ENCODE measurements around the gene SLC35F1. TPM values are rescaled to one million over a fixed set of nuclear protein-coding genes. Genes with fewer than 3 reads are reported as not detected.

Gene SLC35F1
- total RNA-seq, 4 donors from 2014 or later, result 5.4 to 8.1 (median 6.5) TPM

GRCh38 chr6:117928833-117929232 lies 21.8 kb downstream of the SLC35F1 start:
- WGBS, result 82% methylated on average over 4 of the region's 4 CpGs
- TF ChIP-seq CTCF (IDR thresholded peaks at IDR 0.05) (no peak), EP300 (IDR thresholded peaks at IDR 0.05) (no peak), POLR2A (IDR thresholded peaks at IDR 0.05; ENCODE audit: low read depth) (no peak), POLR2AphosphoS5 (IDR thresholded peaks at IDR 0.05) (no peak)
- DNase-seq (ENCODE audit: extremely low spot score), result no peak
- Histone ChIP-seq H3K9me3 (peaks cover 0 to 11% (median 2%) of the 10 kb centered on the region in 4 donors), H3K4me1 (no peaks in the 10 kb centered on the region), H3K27me3 (no peaks in the 10 kb centered on the region), H3K27ac (replicated peaks in 1 of 4) (no peak overlapping the region), H3K4me3 (no peak overlapping the region), H3K36me3 (no peaks in the 10 kb centered on the region)
- intact Hi-C loops (cut with DNase I), result no loop called here

- TF ChIP-seq POLR2A (IDR thresholded peaks at IDR 0.05; ENCODE audit: low read depth) (no peak), CTCF (IDR thresholded peaks at IDR 0.05) (no peak), EP300 (IDR thresholded peaks at IDR 0.05) (no peak), POLR2AphosphoS5 (IDR thresholded peaks at IDR 0.05) (no peak)
- no peaks in the 10 kb centered on the region for H3K36me3 ChIP-seq
- no peaks in the 10 kb centered on the region for H3K27me3 ChIP-seq
- no peak overlapping the region for H3K4me3 ChIP-seq
- H3K27ac ChIP-seq (replicated peaks in 1 of 4), result no peak overlapping the region
- intact Hi-C loops (cut with DNase I), result no loop called here
- H3K9me3 ChIP-seq, result peaks cover 0 to 11% (median 2%) of the 10 kb centered on the region in 4 donors
- 95% methylated on average over 1 of the region's 1 CpG for WGBS
- no peak for DNase-seq (ENCODE audit: extremely low spot score)
- no peaks in the 10 kb centered on the region for H3K4me1 ChIP-seq
Observed at GRCh38 chr6:117929501-117929900, 22.4 kb downstream of the SLC35F1 start.

- TF ChIP-seq POLR2AphosphoS5 (IDR thresholded peaks at IDR 0.05) (no peak), POLR2A (IDR thresholded peaks at IDR 0.05; ENCODE audit: low read depth) (no peak), EP300 (IDR thresholded peaks at IDR 0.05) (no peak), CTCF (IDR thresholded peaks at IDR 0.05) (no peak)
- Histone ChIP-seq H3K4me1 (no peaks in the 10 kb centered on the region), H3K4me3 (no peak overlapping the region), H3K36me3 (no peaks in the 10 kb centered on the region), H3K9me3 (peaks cover 0 to 11% (median 2%) of the 10 kb centered on the region in 4 donors), H3K27me3 (no peaks in the 10 kb centered on the region), H3K27ac (replicated peaks in 1 of 4) (no peak overlapping the region)
- WGBS, result 88% methylated on average over 3 of the region's 3 CpGs
- DNase-seq (ENCODE audit: extremely low spot score), result no peak
- intact Hi-C loops (cut with DNase I), result no loop called here
Observed at GRCh38 chr6:117930645-117931044, 23.6 kb downstream of the SLC35F1 start.

GRCh38 chr6:117932001-117932400 lies 24.9 kb downstream of the SLC35F1 start:
- intact Hi-C loops (cut with DNase I), result no loop called here
- no peak for DNase-seq (ENCODE audit: extremely low spot score)
- Histone ChIP-seq H3K27ac (replicated peaks in 1 of 4) (no peak overlapping the region), H3K36me3 (no peaks in the 10 kb centered on the region), H3K27me3 (no peaks in the 10 kb centered on the region), H3K4me1 (no peaks in the 10 kb centered on the region), H3K4me3 (no peak overlapping the region), H3K9me3 (peaks cover 0 to 11% (median 2%) of the 10 kb centered on the region in 4 donors)
- TF ChIP-seq POLR2A (IDR thresholded peaks at IDR 0.05; ENCODE audit: low read depth), result no peak
- no peak for TF ChIP-seq EP300 (IDR thresholded peaks at IDR 0.05)
- TF ChIP-seq POLR2AphosphoS5 (IDR thresholded peaks at IDR 0.05), result no peak
- TF ChIP-seq CTCF (IDR thresholded peaks at IDR 0.05), result no peak
- WGBS, result 94% methylated on average over 3 of the region's 3 CpGs

GRCh38 chr6:117932676-117933075 lies 25.6 kb downstream of the SLC35F1 start:
- no peak for TF ChIP-seq EP300 (IDR thresholded peaks at IDR 0.05)
- no peak for TF ChIP-seq POLR2A (IDR thresholded peaks at IDR 0.05; ENCODE audit: low read depth)
- TF ChIP-seq CTCF (IDR thresholded peaks at IDR 0.05), result no peak
- TF ChIP-seq POLR2AphosphoS5 (IDR thresholded peaks at IDR 0.05), result no peak
- no peak for DNase-seq (ENCODE audit: extremely low spot score)
- H3K4me1 ChIP-seq, result no peaks in the 10 kb centered on the region
- whole genome bisulfite sequencing, result 63% methylated on average over 3 of the region's 3 CpGs
- H3K27me3 ChIP-seq, result no peaks in the 10 kb centered on the region
- no peaks in the 10 kb centered on the region for H3K36me3 ChIP-seq
- H3K4me3 ChIP-seq, result no peak overlapping the region
- H3K9me3 ChIP-seq, result peaks cover 0 to 11% (median 2%) of the 10 kb centered on the region in 4 donors
- intact Hi-C loops (cut with DNase I), result no loop called here
- no peak overlapping the region for H3K27ac ChIP-seq (replicated peaks in 1 of 4)

All from esophagus muscularis mucosa (tissue), 4 donors.